Stimulated activated naive CD8-positive, alpha-beta T cell treated with anti-CD3 and anti-CD28 coated beads, Interleukin-15, Interleukin-2, amounts not matched to agents 100 ng/mL and 50 ng/mL, for 24 hours (primary cell): ENCODE measurements around the gene ABI2.

ENCODE experiments used
- H3K27ac Mint-ChIP-seq: one replicate; pipeline ENCODE4 v1.8.0; 2021; ENCODE audit warnings: mild to moderate bottlenecking, mixed read lengths
- H3K27me3 Mint-ChIP-seq: one replicate; pipeline ENCODE4 v1.8.0; 2021; ENCODE audit warnings: mixed read lengths
- H3K36me3 Mint-ChIP-seq: one replicate; pipeline ENCODE4 v1.8.0; 2021; ENCODE audit warnings: low read depth, mixed read lengths
- H3K4me1 Mint-ChIP-seq: one replicate; pipeline ENCODE4 v1.8.0; 2021; ENCODE audit warnings: low read depth, mixed read lengths
- H3K4me3 Mint-ChIP-seq: one replicate; pipeline ENCODE4 v1.8.0; 2021; ENCODE audit warnings: mild to moderate bottlenecking, mixed read lengths
- H3K9me3 Mint-ChIP-seq: one replicate; pipeline ENCODE4 v1.8.0; 2021; ENCODE audit warnings: mixed read lengths

The ABI2 gene

DNA sequence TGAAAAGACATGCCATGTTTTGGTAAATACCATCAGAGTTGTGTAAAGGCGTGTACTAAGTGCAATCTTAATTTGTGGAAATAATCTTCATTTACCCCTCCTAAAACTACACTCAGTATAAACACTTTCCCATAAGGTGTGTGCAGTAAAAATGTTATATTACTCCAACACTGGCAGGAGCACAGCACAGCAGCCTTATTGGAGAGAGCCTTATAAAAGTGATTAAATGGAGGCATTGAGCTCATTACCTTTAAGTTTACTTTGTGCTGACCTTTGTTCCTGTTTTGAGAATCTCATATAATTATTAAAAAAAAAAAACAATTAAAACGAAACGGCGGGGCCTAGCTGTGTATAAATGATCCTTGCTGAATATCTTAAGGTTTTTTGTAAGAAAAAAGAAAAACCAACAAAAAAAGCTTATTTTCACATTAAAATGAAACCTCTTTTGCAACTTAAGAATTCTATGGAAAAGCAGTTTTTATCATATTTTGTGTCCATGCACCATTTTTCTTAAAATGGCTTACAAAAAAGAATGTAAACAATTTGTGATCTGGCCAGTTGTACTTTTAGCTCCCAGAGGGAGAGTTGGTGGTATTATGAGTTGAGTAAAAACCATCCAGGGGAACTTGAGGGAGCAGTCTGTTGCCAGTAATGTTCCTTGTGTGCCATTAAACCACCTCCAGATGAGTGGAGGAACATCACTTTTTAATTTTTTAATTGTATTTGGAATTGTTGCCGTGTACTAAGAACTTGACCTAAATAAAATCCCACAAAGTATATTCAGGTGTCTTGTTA, 103.4 kb downstream of the ABI2 start:
- no peaks in the 10 kb centered on the region for H3K4me1 Mint-ChIP-seq
- H3K27ac Mint-ChIP-seq, result no peak overlapping the region
- H3K36me3 Mint-ChIP-seq, result peaks cover 24% of the 10 kb centered on the region
- H3K9me3 Mint-ChIP-seq, result no peaks in the 10 kb centered on the region
- no peaks in the 10 kb centered on the region for H3K27me3 Mint-ChIP-seq
- H3K4me3 Mint-ChIP-seq, result no peak overlapping the region

DNA sequence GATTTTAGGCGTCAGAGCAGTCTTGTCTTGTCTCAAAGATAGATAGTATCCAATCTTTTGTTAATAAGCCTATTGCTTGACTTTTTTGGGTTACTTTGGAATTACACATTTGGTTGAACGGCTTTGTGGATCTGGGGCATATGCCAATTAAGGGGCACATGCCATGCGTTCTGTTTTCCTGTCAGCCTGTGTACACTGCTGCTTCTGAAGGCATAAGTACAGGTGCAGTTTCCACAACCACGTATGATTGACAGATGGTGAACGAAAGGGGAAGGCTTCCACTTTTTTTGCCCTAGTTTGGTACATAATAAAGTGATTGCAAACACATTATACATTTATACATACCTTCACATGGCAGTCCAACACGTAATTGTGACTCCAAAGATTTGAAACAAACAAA, 104.6 kb downstream of the ABI2 start:
- H3K27ac Mint-ChIP-seq, result no peak overlapping the region
- peaks cover 13% of the 10 kb centered on the region for H3K36me3 Mint-ChIP-seq
- H3K4me3 Mint-ChIP-seq, result no peak overlapping the region
- H3K27me3 Mint-ChIP-seq, result no peaks in the 10 kb centered on the region
- H3K9me3 Mint-ChIP-seq, result no peaks in the 10 kb centered on the region
- H3K4me1 Mint-ChIP-seq, result no peaks in the 10 kb centered on the region

DNA sequence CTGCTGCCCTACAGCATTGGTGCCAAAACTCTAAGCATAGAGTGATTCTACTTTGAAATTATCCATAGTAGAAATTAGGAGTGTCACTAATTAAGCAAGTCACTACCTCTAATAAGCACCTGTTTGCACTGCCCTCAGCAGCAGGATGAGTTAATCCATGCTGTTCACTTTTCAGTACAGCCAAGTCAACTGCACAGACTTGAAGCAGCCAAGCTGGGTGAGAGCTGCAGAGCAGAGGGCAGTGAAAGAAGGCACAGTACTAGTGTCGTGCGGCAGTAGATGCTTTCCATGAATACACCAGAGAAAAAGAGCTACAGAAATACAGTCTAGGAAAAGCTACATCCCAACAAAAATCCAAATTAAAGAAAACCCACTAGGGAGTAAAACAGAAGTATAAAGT, 108.3 kb downstream of the ABI2 start:
- no peaks in the 10 kb centered on the region for H3K27me3 Mint-ChIP-seq
- no peak overlapping the region for H3K4me3 Mint-ChIP-seq
- H3K4me1 Mint-ChIP-seq, result no peaks in the 10 kb centered on the region
- no peak overlapping the region for H3K27ac Mint-ChIP-seq
- H3K9me3 Mint-ChIP-seq, result no peaks in the 10 kb centered on the region
- H3K36me3 Mint-ChIP-seq, result no peaks in the 10 kb centered on the region

DNA sequence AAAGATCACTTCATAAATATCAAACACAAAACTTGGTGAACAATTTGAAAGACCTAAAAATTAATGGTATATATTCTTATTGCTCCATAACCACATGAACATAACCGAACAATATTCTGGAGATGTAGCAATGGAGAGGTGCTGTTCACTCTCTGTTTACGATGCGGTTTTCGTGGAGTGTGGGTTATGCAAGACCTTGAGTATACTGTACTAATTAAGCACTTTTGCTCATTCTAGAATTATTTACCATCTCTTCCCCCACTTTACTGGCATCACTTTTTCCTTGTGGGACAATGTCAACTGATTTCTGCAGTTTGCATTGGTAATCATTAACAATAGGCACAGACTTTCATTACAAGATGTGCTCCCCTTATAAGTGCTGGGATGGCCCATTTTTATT, 109.3 kb downstream of the ABI2 start:
- H3K4me1 Mint-ChIP-seq, result no peaks in the 10 kb centered on the region
- H3K36me3 Mint-ChIP-seq, result no peaks in the 10 kb centered on the region
- H3K9me3 Mint-ChIP-seq, result no peaks in the 10 kb centered on the region
- H3K4me3 Mint-ChIP-seq, result no peak overlapping the region
- H3K27me3 Mint-ChIP-seq, result no peaks in the 10 kb centered on the region
- H3K27ac Mint-ChIP-seq, result no peak overlapping the region

DNA sequence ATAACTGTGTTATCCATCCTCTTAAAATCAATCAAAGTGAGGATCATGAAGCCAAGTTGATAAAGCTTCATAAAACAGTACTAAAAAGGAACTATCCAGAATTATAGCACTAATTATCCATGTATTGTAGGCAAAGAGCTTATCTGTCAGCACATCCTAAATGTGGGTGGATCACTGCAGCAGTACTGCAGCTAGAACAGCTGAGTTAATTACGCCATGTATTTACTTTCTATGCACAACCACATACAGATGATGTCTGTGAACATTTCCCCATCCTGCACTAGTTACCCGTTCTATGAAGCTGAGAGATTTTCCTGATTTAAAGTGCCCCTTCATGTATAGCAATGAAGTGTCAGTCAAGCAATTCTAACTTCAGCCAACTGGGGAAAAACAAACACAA, 110.3 kb downstream of the ABI2 start:
- Mint-ChIP-seq H3K4me1 (no peaks in the 10 kb centered on the region), H3K27ac (no peak overlapping the region), H3K27me3 (no peaks in the 10 kb centered on the region), H3K9me3 (no peaks in the 10 kb centered on the region), H3K36me3 (no peaks in the 10 kb centered on the region), H3K4me3 (no peak overlapping the region)

DNA sequence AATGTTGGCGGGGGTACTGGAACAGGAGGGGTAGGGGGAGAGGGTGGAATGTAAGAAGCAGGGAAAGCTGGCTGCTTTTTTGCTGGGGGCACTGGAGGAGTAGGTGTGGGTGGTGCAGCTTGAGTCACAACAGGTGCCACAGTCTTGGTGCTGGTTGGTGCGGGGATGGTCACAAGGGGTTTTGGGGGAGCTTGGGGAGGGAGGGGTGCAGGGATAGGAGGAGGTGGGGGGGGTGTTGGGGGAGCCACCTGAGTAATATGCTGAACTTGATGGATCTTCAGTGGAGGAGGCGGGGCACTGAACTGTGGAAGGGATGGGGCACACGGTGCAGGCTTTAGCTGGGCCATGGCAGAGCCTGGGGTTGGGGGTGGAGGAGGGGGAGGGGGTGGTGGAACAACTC, 112.5 kb downstream of the ABI2 start:
- Mint-ChIP-seq H3K36me3 (peaks cover 4% of the 10 kb centered on the region), H3K4me1 (no peaks in the 10 kb centered on the region), H3K27me3 (no peaks in the 10 kb centered on the region), H3K27ac (no peak overlapping the region), H3K4me3 (no peak overlapping the region), H3K9me3 (no peaks in the 10 kb centered on the region)

DNA sequence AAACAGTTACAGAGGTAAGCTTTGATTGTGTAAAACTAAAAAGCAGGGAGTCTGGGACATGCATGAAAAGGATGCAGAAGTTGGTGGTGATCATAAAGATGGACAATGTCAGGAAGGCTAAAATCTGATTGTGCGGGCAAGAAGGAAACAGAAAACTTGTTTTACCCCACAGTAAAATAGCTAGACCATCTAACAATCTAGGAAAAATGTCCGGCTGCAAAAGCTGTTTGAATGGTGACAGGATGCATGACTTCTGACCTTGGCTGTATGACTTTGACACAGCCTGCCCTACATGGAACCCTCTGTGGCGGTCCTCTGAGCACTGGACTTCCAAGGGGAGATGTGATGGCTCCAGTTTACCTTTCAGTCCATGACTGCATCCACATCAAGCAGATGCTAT, 113.3 kb downstream of the ABI2 start:
- peaks cover 4% of the 10 kb centered on the region for H3K36me3 Mint-ChIP-seq
- no peaks in the 10 kb centered on the region for H3K9me3 Mint-ChIP-seq
- H3K27ac Mint-ChIP-seq, result no peak overlapping the region

DNA sequence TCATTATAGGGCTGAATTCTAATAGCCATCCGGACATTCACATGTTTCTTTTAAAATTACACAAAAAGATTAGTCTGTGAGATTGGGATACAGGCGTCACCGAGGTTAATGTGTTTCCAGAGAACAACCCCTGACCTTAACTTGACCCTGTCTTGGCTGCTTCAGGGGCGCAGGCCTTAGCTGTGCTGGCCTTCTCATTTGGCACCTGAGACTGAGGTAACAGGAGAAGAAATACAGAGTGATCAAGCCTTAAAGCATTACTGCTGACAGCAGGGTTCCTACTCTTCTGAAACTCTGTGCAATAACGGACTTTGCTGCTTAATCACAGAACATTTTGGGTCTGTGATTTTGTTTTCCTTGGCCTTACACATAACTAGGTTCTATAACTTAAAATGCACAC, 114.3 kb downstream of the ABI2 start:
- Mint-ChIP-seq H3K4me1 (peaks cover 7% of the 10 kb centered on the region), H3K9me3 (no peaks in the 10 kb centered on the region), H3K27ac (no peak overlapping the region), H3K4me3 (no peak overlapping the region), H3K36me3 (peaks cover 4% of the 10 kb centered on the region), H3K27me3 (no peaks in the 10 kb centered on the region)

More for the DNA sequence above, 113.3 kb downstream of the ABI2 start:
- no peaks in the 10 kb centered on the region for H3K27me3 Mint-ChIP-seq
- H3K4me1 Mint-ChIP-seq, result peaks cover 6% of the 10 kb centered on the region
- H3K4me3 Mint-ChIP-seq, result no peak overlapping the region

DNA sequence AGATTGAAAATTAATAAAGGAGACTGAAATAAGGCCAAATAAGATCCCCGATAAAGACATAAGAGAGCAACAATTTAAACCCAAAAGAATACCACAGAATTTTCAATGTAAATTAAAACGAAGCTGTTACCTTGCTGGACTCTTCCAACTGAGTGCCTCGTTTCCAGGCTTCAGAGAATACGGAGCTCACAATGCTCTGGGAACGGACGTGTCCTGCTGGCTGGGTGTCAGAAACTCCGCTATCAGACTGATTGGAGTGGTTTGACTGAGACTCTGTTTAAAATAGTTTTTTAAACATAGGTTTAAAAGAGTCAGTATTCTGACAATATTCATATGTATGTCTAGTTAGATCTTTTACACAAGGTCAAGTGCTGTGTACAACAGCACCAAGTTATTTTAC, 116.5 kb downstream of the ABI2 start:
- H3K36me3 Mint-ChIP-seq, result peaks cover 8% of the 10 kb centered on the region

DNA sequence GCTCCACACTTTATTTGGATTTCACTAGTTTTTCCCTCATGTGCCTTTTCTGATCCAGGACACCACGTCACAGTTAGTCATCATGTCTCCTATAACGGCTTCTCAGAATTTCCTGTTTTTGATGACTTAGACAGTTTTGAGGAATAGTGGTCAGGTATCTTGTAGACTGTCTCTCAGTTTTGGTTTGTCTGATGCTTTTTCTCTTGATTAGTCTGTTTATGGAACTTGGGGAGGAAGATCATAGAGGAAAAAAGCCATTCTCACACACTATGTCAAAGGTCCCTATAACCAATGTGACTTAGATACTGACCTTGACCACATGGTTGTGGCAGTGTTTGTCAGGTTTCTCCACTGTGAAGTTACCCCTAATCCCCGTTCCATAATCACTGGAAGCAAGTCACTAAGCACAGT, 117.9 kb downstream of the ABI2 start:
- Mint-ChIP-seq H3K9me3 (no peaks in the 10 kb centered on the region), H3K4me1 (peaks cover 7% of the 10 kb centered on the region), H3K27ac (no peak overlapping the region), H3K27me3 (no peaks in the 10 kb centered on the region), H3K36me3 (peaks cover 8% of the 10 kb centered on the region), H3K4me3 (no peak overlapping the region)

More for the DNA sequence above, 116.5 kb downstream of the ABI2 start:
- H3K4me3 Mint-ChIP-seq, result no peak overlapping the region
- H3K27me3 Mint-ChIP-seq, result no peaks in the 10 kb centered on the region
- no peak overlapping the region for H3K27ac Mint-ChIP-seq
- H3K4me1 Mint-ChIP-seq, result peaks cover 7% of the 10 kb centered on the region
- no peaks in the 10 kb centered on the region for H3K9me3 Mint-ChIP-seq

DNA sequence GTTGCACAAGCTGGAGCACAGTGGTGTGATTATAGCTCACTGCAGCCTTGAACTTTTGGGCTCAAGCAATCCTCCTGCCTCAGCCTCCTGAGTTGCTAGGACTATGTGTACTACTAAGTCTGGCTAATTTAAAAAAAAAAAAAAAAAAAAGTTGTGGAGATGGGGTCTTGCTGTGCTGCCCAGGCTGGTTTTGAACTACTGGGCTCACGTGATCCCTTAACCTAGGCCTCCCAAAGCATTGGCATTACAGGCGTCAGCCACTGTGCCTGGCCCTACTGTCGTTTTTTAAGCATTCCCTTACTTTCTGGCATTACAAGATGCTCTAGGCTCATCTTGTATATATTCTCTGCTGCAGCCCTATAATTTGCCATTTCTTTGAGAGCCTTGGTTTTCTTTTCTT, 118.6 kb downstream of the ABI2 start:
- no peak overlapping the region for H3K27ac Mint-ChIP-seq
- H3K27me3 Mint-ChIP-seq, result no peaks in the 10 kb centered on the region
- H3K9me3 Mint-ChIP-seq, result no peaks in the 10 kb centered on the region
- no peak overlapping the region for H3K4me3 Mint-ChIP-seq
- H3K4me1 Mint-ChIP-seq, result peaks cover 7% of the 10 kb centered on the region
- H3K36me3 Mint-ChIP-seq, result peaks cover 8% of the 10 kb centered on the region

DNA sequence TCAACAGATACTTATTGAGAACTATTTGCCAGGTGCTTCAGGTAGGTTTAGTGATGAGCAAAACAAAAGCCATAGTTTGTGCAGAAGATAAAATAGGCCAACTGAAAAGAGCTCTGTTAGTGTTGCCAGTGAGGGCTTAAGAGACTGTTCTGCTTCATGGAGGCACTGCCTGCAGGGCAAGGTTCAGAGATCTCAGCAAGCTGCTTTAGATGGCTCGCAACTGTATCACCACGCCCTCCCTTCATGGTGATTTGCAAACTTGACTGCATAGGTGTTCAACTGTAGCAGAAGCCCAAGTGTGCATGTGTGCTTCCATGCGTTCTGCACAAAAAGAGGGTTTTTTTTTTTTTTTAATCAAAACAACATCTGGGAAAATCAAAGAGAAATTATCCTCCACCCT, 122.4 kb downstream of the ABI2 start:
- Mint-ChIP-seq H3K36me3 (peaks cover 4% of the 10 kb centered on the region), H3K27me3 (no peaks in the 10 kb centered on the region), H3K27ac (no peak overlapping the region), H3K4me1 (peaks cover 7% of the 10 kb centered on the region), H3K4me3 (no peak overlapping the region), H3K9me3 (no peaks in the 10 kb centered on the region)

DNA sequence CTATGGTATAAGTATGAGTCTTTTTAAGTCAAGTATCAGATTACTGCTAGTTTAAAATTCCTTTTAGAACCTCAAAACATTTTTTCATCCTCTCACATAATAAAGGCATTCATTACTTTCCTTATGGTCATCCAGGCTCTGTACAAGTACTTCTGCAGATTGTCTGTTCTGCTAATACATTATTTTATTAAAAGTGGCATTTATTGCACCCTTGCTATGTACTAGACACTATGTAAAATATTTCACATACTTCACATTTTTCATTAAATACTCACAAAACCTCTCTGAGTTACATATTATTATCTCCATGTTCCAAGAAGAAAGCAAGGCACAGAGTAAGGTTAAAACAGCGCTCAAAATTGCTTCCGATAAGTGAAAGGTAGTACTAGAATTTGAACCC, 122.8 kb downstream of the ABI2 start:
- Mint-ChIP-seq H3K27me3 (no peaks in the 10 kb centered on the region), H3K4me1 (peaks cover 5% of the 10 kb centered on the region), H3K27ac (no peak overlapping the region), H3K4me3 (no peak overlapping the region), H3K36me3 (peaks cover 4% of the 10 kb centered on the region), H3K9me3 (no peaks in the 10 kb centered on the region)

DNA sequence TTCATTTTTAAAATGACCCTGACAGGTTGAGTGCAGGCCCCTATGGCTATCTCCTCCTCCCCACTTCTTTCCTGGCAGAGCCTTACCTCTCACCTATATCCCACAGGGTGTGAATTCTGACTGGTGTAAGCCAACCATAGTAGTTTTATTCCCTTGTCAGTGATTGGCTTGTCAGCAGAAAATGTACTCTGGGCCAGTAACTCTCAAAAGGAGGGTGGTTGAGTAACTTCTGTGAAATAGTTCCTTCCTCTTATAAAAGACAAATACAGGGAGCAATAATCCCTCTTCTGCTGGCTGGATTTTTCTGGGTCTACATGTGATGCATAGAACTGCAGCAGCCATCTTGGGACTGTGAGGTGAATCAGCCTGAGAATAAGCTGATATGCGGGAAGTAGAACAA, 123.5 kb downstream of the ABI2 start:
- no peaks in the 10 kb centered on the region for H3K27me3 Mint-ChIP-seq
- no peaks in the 10 kb centered on the region for H3K4me1 Mint-ChIP-seq
- H3K27ac Mint-ChIP-seq, result no peak overlapping the region
- peaks cover 4% of the 10 kb centered on the region for H3K36me3 Mint-ChIP-seq
- H3K4me3 Mint-ChIP-seq, result no peak overlapping the region
- no peaks in the 10 kb centered on the region for H3K9me3 Mint-ChIP-seq

DNA sequence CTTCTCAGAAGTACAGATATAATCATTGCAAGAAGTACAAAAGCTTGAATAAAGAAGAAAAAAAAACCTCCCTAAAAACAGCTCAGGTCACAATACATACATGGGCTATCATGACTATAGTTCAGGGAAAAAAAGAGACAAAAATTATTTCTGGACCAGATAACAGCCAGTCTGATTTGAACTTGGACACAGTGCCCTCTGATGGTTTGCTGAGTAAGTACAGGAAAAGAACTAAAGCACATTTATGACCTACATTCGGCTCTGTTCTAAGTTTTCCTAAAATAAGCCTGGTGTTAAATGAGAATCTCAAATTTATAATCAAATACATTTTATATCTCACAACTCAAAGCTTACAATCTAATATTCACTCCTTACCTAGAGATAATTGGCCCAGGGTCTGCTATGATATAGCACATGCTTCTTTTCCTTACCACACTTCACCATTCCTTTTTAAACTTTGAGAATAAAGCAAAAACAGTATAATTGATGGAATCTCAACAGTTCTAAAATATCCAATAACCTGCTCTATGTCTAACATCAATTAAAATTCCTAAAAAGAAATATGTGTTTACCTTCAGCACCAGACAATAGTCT, 125.8 kb downstream of the ABI2 start:
- H3K27ac Mint-ChIP-seq, result no peak overlapping the region
- peaks cover under 1% of the 10 kb centered on the region for H3K36me3 Mint-ChIP-seq
- no peak overlapping the region for H3K4me3 Mint-ChIP-seq
- no peaks in the 10 kb centered on the region for H3K9me3 Mint-ChIP-seq
- H3K27me3 Mint-ChIP-seq, result no peaks in the 10 kb centered on the region
- no peaks in the 10 kb centered on the region for H3K4me1 Mint-ChIP-seq

DNA sequence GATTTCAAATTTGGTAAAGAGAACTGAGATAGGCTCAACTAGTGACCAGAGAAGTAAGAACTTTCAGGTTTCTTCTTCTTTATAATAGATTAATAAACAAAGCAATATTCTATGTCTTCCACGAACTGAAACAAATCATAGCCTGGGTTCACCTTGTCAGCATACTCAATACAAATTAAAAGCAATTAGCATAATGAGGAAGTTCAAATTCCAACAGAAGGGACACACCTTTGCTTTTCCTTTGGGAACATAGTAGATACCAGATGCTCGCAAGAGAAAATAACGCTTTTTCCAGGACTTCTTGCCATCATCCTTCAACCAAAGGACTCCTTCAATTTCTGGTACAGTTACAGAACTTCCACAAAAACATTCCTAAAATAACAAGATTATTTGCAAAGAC, 127.0 kb downstream of the ABI2 start:
- Mint-ChIP-seq H3K4me1 (no peaks in the 10 kb centered on the region), H3K9me3 (no peaks in the 10 kb centered on the region), H3K36me3 (peaks cover 4% of the 10 kb centered on the region), H3K27ac (no peak overlapping the region), H3K27me3 (no peaks in the 10 kb centered on the region), H3K4me3 (no peak overlapping the region)
